ENCODE results near the gene OBP2B.

OBP2B gene

GRCh38 chr9:133204993-133205336 is 4.1 kb downstream of the OBP2B start:
- Histone ChIP-seq H4K20me1 (ENCODE audit: low read depth, low read length) (no peaks in the 10 kb centered on the region), H3F3A (ENCODE audit: insufficient read depth) (no peaks in the 10 kb centered on the region), H3K9ac (ENCODE audit: low read length) (no peak overlapping the region), H3K27ac (ENCODE audit: low read depth, low read length) (no peak overlapping the region), H3K79me2 (ENCODE audit: insufficient read depth, low read length) (no peaks in the 10 kb centered on the region), H2AFZ (ENCODE audit: low read depth, low read length, severe bottlenecking) (no peak overlapping the region), H3K9me2 (replicated peaks; ENCODE audit: insufficient read depth, low read length) (no peaks in the 10 kb centered on the region), H3K36me3 (ENCODE audit: low read length) (no peaks in the 10 kb centered on the region), H3K9me3 (ENCODE audit: insufficient read depth, low read length) (no peaks in the 10 kb centered on the region), H3K27me3 (ENCODE audit: low read length) (no peaks in the 10 kb centered on the region), H3K4me2 (ENCODE audit: low read depth, low read length, poor library complexity, severe bottlenecking) (no peak overlapping the region), H3K4me3 (ENCODE audit: insufficient read depth, low read length, poor library complexity, severe bottlenecking) (no peak overlapping the region)
- no peak for TF ChIP-seq CTCF (IDR thresholded peaks at IDR 0.05; ENCODE audit: insufficient read depth, low read length, poor library complexity, severe bottlenecking)
- TF ChIP-seq EZH2phosphoT487 (conservative IDR thresholded peaks at IDR 0.05; ENCODE audit: low read length), result no peak

- H3K9me2 ChIP-seq (replicated peaks; ENCODE audit: insufficient read depth, low read length), result no peaks in the 10 kb centered on the region
- no peaks in the 10 kb centered on the region for H3F3A ChIP-seq (ENCODE audit: insufficient read depth)
- TF ChIP-seq CTCF (IDR thresholded peaks at IDR 0.05; ENCODE audit: insufficient read depth, low read length, poor library complexity, severe bottlenecking) (no peak), EZH2phosphoT487 (conservative IDR thresholded peaks at IDR 0.05; ENCODE audit: low read length) (no peak)
- H3K4me2 ChIP-seq (ENCODE audit: low read depth, low read length, poor library complexity, severe bottlenecking), result no peak overlapping the region
- H3K4me3 ChIP-seq (ENCODE audit: insufficient read depth, low read length, poor library complexity, severe bottlenecking), result no peak overlapping the region
- no peak overlapping the region for H3K27ac ChIP-seq (ENCODE audit: low read depth, low read length)
- no peaks in the 10 kb centered on the region for H4K20me1 ChIP-seq (ENCODE audit: low read depth, low read length)
- H3K36me3 ChIP-seq (ENCODE audit: low read length), result no peaks in the 10 kb centered on the region
- no peaks in the 10 kb centered on the region for H3K79me2 ChIP-seq (ENCODE audit: insufficient read depth, low read length)
- H3K9ac ChIP-seq (ENCODE audit: low read length), result no peak overlapping the region
- no peak overlapping the region for H2AFZ ChIP-seq (ENCODE audit: low read depth, low read length, severe bottlenecking)
- no peaks in the 10 kb centered on the region for H3K27me3 ChIP-seq (ENCODE audit: low read length)
- H3K9me3 ChIP-seq (ENCODE audit: insufficient read depth, low read length), result no peaks in the 10 kb centered on the region
Measured at GRCh38 chr9:133204335-133204992, 4.6 kb downstream of the OBP2B start.

- H3K79me2 ChIP-seq (ENCODE audit: insufficient read depth, low read length), result no peaks in the 10 kb centered on the region
- no peak overlapping the region for H3K9ac ChIP-seq (ENCODE audit: low read length)
- H3K27ac ChIP-seq (ENCODE audit: low read depth, low read length), result no peak overlapping the region
- TF ChIP-seq CTCF (IDR thresholded peaks at IDR 0.05; ENCODE audit: insufficient read depth, low read length, poor library complexity, severe bottlenecking), result no peak
- no peak for TF ChIP-seq EZH2phosphoT487 (conservative IDR thresholded peaks at IDR 0.05; ENCODE audit: low read length)
- H3K9me2 ChIP-seq (replicated peaks; ENCODE audit: insufficient read depth, low read length), result no peaks in the 10 kb centered on the region
- H3K36me3 ChIP-seq (ENCODE audit: low read length), result no peaks in the 10 kb centered on the region
- no peaks in the 10 kb centered on the region for H3K27me3 ChIP-seq (ENCODE audit: low read length)
- H3K4me3 ChIP-seq (ENCODE audit: insufficient read depth, low read length, poor library complexity, severe bottlenecking), result no peak overlapping the region
- H3F3A ChIP-seq (ENCODE audit: insufficient read depth), result no peaks in the 10 kb centered on the region
- H4K20me1 ChIP-seq (ENCODE audit: low read depth, low read length), result no peaks in the 10 kb centered on the region
- no peak overlapping the region for H2AFZ ChIP-seq (ENCODE audit: low read depth, low read length, severe bottlenecking)
- H3K9me3 ChIP-seq (ENCODE audit: insufficient read depth, low read length), result no peaks in the 10 kb centered on the region
- no peak overlapping the region for H3K4me2 ChIP-seq (ENCODE audit: low read depth, low read length, poor library complexity, severe bottlenecking)
Measured at GRCh38 chr9:133203506-133204075, 5.5 kb downstream of the OBP2B start.
